ENCODE results near the gene ZNF75A. TPM values are rescaled to one million over a fixed set of nuclear protein-coding genes. Genes with fewer than 3 reads are reported as not detected.

Gene ZNF75A
- total RNA-seq, 3 donors from 2014 or later = 19.0 to 33.1 (median 30.8) TPM

DNA sequence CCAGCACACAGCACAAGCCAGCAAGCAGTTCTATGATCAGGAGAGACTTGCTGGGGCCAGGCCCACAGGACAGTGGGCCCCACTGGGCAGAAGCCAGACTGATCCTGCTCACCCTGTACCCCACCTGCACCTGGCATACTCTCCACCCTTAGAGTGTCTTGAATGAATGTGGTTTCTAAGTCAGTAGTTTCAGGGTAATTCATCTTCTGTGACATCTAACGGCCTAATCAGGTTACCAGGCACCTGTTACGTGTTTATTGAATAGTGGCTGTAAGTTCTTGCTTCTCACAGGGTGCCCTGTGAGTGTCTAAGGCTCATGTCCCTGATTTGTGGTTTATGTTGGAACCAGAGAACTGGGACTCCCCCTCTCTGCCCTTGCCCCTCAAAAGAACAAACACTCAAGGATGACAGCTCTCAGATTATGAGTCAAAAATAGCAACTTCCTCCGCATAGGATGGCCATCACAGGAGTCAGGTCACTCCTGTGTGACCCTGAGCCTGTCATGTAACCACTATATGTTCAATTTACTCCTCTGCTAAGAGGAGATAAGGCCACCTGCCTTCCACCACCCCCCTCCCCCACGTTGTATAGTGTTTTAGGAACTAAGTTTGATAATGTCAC lies 43.4 kb downstream of the ZNF75A start:
- no peaks in the 10 kb centered on the region for H3K4me1 ChIP-seq (ENCODE audit: low read depth)
- ATAC-seq (no peak), DNase-seq (no peak)
- H3K9me3 ChIP-seq = no peaks in the 10 kb centered on the region
- no peaks in the 10 kb centered on the region for H3K36me3 ChIP-seq (ENCODE audit: low read depth)
- TF ChIP-seq, protein P1, sequence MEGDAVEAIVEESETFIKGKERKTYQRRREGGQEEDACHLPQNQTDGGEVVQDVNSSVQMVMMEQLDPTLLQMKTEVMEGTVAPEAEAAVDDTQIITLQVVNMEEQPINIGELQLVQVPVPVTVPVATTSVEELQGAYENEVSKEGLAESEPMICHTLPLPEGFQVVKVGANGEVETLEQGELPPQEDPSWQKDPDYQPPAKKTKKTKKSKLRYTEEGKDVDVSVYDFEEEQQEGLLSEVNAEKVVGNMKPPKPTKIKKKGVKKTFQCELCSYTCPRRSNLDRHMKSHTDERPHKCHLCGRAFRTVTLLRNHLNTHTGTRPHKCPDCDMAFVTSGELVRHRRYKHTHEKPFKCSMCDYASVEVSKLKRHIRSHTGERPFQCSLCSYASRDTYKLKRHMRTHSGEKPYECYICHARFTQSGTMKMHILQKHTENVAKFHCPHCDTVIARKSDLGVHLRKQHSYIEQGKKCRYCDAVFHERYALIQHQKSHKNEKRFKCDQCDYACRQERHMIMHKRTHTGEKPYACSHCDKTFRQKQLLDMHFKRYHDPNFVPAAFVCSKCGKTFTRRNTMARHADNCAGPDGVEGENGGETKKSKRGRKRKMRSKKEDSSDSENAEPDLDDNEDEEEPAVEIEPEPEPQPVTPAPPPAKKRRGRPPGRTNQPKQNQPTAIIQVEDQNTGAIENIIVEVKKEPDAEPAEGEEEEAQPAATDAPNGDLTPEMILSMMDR (IDR thresholded peaks at IDR 0.05) = no peak
- no peak overlapping the region for H3K4me3 ChIP-seq
- intact Hi-C loops (cut with DNase I, micrococcal nuclease) = no loop called here

DNA sequence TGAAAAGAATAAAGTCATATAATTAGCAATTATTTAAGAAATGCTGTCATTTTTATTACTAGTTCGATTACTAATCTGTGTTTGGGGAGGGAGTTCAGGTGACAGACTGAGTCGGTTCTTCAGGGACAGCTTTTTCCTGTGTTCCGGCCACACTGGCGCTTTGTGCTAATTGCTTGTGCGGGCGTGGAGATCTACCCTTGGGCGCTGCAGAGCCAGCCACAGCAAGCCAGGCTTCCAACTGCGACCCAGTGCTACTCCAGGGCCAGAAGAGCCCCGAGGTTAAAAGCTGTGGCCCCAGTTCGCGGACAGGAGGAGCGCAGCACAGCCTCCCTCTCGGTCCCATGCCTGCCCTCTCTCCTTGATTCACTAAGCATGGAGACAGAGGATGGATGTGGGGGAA lies 43.9 kb downstream of the ZNF75A start:
- H3K4me1 ChIP-seq (ENCODE audit: low read depth) = no peaks in the 10 kb centered on the region
- ATAC-seq (no peak), DNase-seq (no peak)
- intact Hi-C loops (cut with DNase I, micrococcal nuclease) = no loop called here
- H3K36me3 ChIP-seq (ENCODE audit: low read depth) = no peaks in the 10 kb centered on the region
- TF ChIP-seq, protein P1 (IDR thresholded peaks at IDR 0.05) = no peak
- H3K9me3 ChIP-seq = no peaks in the 10 kb centered on the region
- H3K4me3 ChIP-seq = no peak overlapping the region

DNA sequence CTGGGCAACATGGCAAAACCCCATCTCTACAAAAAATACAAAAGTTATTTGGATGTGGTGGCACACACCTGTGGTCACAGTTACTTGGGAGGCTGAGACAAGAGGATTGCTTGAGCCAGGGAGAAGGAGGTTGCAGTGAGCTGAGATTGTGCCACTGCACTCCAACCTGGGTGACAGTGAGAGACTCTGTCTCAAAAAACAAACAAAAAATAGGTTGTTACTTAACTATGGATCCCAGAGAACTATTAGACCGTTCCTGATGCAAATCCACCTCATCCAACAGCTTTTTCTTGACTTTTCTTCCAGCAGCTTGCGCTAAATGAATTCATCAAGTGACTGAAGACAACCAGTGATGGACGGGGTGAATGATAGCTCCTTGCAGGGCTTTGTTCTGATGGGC lies 50.3 kb downstream of the ZNF75A start, which contains the start of gene OR2C1:
TSS of gene OR2C1 (plus strand) at position 301 of the 400 bp plus-strand sequence. CDS start at position 353, 52 bp downstream.
- no peak within 1 kb of the TSS for H3K4me3 ChIP-seq
- intact Hi-C loops (cut with DNase I, micrococcal nuclease) = no loop called here
- TF ChIP-seq, protein P1 (IDR thresholded peaks at IDR 0.05) = no peak
- DNase-seq (no peak), ATAC-seq (no peak)
- no peaks in the 10 kb centered on the region for H3K4me1 ChIP-seq (ENCODE audit: low read depth)
- H3K9me3 ChIP-seq = no peaks in the 10 kb centered on the region
- no peaks in the 10 kb centered on the region for H3K36me3 ChIP-seq (ENCODE audit: low read depth)

DNA sequence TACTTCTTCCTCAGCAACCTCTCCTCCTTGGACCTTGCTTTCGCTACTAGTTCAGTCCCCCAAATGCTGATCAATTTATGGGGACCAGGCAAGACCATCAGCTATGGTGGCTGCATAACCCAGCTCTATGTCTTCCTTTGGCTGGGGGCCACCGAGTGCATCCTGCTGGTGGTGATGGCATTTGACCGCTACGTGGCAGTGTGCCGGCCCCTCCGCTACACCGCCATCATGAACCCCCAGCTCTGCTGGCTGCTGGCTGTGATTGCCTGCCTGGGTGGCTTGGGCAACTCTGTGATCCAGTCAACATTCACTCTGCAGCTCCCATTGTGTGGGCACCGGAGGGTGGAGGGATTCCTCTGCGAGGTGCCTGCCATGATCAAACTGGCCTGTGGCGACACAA lies 50.8 kb downstream of the ZNF75A start:
- H3K36me3 ChIP-seq (ENCODE audit: low read depth) = no peaks in the 10 kb centered on the region
- DNase-seq (no peak), ATAC-seq (no peak)
- TF ChIP-seq, protein P1 (IDR thresholded peaks at IDR 0.05) = no peak
- no peaks in the 10 kb centered on the region for H3K4me1 ChIP-seq (ENCODE audit: low read depth)
- no peak overlapping the region for H3K4me3 ChIP-seq
- intact Hi-C loops (cut with DNase I, micrococcal nuclease) = no loop called here
- no peaks in the 10 kb centered on the region for H3K9me3 ChIP-seq

DNA sequence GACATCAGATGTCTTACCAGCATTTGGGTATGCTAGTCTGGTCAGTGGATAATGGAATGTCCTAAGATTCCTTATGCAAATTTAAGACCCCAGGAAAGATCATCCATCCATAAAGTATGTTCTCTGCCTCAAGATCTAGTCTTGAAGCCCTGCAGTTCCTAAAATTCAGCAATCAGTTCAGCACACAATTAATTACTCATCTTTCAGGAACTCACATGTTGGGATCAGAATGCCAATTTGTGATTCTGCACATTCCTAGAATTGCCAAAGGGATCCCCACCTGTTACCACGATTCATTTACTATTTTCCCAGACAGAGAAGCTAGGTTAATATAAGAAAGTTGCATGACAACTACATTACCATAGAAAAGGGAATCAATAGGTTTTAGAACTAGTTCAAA lies 53.6 kb downstream of the ZNF75A start:
- TF ChIP-seq, protein P1 (IDR thresholded peaks at IDR 0.05) = no peak
- Histone ChIP-seq H3K36me3 (ENCODE audit: low read depth) (no peaks in the 10 kb centered on the region), H3K4me3 (no peak overlapping the region), H3K9me3 (peaks cover 3% of the 10 kb centered on the region), H3K4me1 (ENCODE audit: low read depth) (no peaks in the 10 kb centered on the region)
- ATAC-seq (no peak), DNase-seq (no peak)
- intact Hi-C loops (cut with DNase I, micrococcal nuclease) = no loop called here

DNA sequence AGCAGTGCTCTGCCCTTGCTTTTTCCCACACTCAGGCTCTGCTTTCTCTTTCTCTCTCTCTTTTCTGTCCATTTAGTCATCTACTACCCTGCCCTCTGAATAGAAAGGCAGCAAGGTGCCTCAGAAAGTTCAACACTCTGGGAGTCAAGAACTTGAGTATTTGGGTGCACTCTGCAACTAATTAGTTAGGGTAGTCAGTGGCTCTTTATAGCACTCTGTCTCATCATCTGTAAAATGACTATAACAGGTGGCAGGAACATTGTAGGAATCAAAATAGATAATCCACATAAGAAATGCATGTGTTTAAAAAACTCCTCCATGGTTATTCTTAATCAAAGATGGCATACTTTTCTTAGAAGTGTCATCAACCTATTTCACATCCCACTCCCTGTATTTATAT lies 57.6 kb downstream of the ZNF75A start:
- ATAC-seq (no peak), DNase-seq (no peak)
- no peaks in the 10 kb centered on the region for H3K36me3 ChIP-seq (ENCODE audit: low read depth)
- intact Hi-C loops (cut with DNase I, micrococcal nuclease) = no loop called here
- no peak overlapping the region for H3K4me3 ChIP-seq
- no peaks in the 10 kb centered on the region for H3K4me1 ChIP-seq (ENCODE audit: low read depth)
- H3K9me3 ChIP-seq = peaks cover 17% of the 10 kb centered on the region
- TF ChIP-seq, protein P1 (IDR thresholded peaks at IDR 0.05) = no peak
